ENCODE measurements around the gene DCPS. TPM values are rescaled to one million over a fixed set of nuclear protein-coding genes. Genes with fewer than 3 reads are reported as not detected.
A peak's percentile ranks its signal among the peaks of the same experiment; 100 is the strongest.
"Not testable (repeated sequence)": the region's sequence is repeated elsewhere in the genome, so short reads cannot be mapped to it uniquely, and the experiment has no call there.

Gene DCPS
- total RNA-seq, 1 donor from 2014 or later = 14.6 TPM

- no peak for DNase-seq (ENCODE audit: low read depth)
Observed at GRCh38 chr11:126343051-126343450, 39.2 kb downstream of the DCPS start.

DNA sequence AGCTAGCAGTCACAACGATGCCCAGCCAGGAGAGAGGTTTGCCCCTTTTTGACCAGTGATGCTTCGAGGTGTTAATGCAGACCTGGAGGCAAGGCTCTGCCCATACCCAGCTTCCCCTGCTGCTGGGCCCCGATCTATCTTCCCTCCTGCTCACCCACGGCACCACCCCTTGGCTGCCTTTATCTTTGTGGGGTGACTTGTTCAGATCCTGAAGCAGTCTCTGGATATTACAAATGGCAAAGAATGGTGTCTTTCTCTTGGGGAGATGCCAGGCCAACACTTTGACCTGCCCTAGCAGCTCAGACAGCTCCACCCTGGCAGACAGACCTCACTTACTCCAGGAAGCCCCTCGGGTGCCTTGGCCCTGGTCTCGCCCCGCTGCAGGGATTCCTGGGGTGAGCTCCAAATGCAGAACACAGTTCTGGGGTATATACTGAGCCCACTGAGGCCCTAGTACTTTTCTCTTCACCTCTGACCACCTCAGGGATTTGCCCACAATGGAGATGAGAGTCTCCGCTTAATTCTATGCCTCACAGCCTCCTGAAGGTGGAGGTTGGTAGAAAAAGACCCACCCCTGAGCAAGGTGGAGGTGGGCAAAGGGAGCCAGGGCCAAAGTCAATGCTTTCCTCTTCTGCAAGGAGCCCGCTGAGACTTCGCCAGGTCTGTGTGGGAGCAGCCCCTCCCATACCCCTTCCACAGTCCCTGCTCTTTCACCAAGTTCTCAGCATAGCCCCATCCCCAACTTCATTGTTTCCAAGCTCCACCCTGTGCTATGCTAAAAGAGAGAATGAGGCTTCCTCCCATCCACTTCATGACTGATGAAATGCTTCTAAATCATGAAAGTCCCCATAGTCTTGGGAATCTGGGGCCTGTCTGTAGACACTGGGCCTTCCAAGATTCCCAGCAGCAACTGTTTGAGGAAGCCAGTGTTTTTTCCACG, 40.6 kb downstream of the DCPS start:
- DNase-seq (ENCODE audit: low read depth) = no peak

- DNase-seq (ENCODE audit: low read depth) = no peak
Observed at GRCh38 chr11:126345283-126345682, 41.4 kb downstream of the DCPS start.

DNA sequence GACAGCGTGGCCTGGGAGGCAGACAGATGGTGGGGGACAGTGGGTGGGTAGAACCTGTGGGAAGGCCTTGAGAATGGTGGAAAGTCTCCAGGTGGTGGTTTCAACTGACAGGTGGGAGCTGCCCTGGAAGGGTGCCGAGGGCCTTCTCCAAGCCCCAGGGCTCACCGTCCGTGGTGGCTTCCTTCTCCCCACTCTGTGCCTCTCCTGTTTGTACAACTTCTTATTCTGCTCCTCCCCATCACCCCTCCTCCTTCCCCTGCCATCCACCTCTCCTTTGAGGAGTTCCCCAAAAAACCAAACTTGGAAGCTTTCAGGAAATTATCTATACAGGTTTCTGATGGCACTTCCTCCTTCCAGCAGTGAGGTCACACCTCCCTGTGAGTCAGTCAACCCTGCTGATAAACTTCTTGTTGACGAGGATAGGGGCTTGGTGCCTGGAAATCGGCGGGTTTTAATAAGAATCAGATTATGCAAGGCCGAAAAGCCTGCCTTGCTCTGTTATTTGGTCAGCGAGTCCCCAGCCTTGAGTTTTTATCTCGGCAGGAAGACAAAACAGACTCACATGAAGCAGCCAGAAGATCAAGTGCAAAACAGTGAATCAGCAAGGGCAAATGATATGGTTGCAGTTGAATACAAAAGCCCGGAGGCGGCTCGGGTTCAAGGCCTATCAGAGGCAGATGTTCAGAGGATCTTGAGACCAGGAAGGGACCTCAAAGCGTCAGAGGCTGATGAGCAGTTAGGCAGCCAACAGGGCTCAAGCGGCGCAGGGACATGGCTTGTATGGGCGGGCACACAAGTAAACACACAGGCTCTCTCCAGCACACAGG, 42.1 kb downstream of the DCPS start:
- no peak for DNase-seq (ENCODE audit: low read depth)

DNA sequence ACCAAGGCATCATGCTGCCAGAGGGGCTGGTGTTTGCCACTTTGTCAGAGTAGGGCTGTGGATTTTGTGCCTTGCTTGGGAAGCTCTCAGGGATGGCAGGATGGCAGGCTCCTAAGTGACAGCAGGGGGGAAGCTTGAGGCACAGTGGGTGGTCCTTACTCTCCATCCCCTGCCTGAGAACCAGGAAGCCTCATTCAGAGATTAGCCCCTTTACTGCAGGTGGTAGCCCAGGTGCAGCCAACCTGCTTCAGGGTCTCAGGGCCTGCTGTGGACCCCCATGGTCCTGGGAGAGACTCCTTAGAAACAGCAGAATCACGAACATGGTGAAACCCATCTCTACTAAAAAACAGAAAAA, 42.7 kb downstream of the DCPS start:
- no peak for DNase-seq (ENCODE audit: low read depth)

GRCh38 chr11:126346946-126347345, 43.1 kb downstream of the DCPS start:
- DNase-seq (ENCODE audit: low read depth) = not testable (repeated sequence)

- no peak for DNase-seq (ENCODE audit: low read depth)
Observed at GRCh38 chr11:126347751-126348668, 44.1 kb downstream of the DCPS start.

- DNase-seq (ENCODE audit: low read depth) = peak; percentile 77
Observed at GRCh38 chr11:126348806-126349582, 45.1 kb downstream of the DCPS start.

GRCh38 chr11:126350836-126351235, 47.0 kb downstream of the DCPS start:
- no peak for DNase-seq (ENCODE audit: low read depth)

GRCh38 chr11:126352163-126352562, 48.3 kb downstream of the DCPS start:
- no peak for DNase-seq (ENCODE audit: low read depth)

- DNase-seq (ENCODE audit: low read depth) = no peak
Observed at GRCh38 chr11:126352934-126353801, 49.3 kb downstream of the DCPS start.

DNA sequence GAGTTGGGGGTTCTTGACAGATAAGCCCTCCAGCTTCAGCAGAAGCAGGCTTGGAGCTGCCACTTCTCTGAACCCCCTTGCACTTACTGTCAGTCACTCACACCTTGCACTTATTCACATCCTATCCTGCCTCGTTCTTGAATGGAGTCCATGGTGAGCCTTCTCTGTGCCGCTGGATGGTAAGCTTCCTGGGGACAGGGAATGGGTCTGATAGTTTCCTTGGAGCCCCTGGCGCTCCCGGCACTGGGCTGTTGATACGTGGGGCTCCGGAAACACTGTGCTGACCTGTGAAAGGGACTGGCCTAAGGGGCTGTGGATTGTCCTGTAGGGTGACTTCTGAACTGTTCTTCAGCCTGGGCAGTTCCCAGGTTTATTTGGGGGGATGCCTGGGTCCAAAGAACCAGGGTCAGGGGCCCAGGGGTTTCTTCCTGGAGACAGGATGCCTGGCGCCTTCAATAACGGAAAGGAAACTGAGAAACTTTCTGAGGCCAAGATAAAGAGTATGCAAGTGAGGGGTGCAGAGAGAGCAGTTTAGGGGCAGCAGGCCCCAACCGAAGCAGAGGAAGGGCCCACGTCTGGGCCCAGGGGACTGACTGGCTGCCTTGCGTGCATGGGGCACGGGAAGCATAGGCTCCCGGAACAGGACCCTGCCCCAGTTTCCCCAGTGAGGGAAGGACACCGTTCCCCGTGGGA, 50.9 kb downstream of the DCPS start:
- no peak for DNase-seq (ENCODE audit: low read depth)

- peak; percentile 73 for DNase-seq (ENCODE audit: low read depth)
Observed at GRCh38 chr11:126355324-126355925, 51.6 kb downstream of the DCPS start, which contains the start of gene ST3GAL4. TSS of gene ST3GAL4 (plus strand) at chr11:126355686. CDS start at chr11:126406156, 50,470 bp downstream.

GRCh38 chr11:126355926-126356897, 52.4 kb downstream of the DCPS start:
- peak; percentile 74 for DNase-seq (ENCODE audit: low read depth)

GRCh38 chr11:126357055-126357962, 53.4 kb downstream of the DCPS start:
- DNase-seq (ENCODE audit: low read depth) = no peak
